MM.1S (cell line): Measurements from ENCODE around the gene OBP2B.
"Not testable (repeated sequence)": the region's sequence is repeated elsewhere in the genome, so short reads cannot be mapped to it uniquely, and the experiment has no call there.

Source experiments
- DNase-seq: peaks from one replicate; pipeline ENCODE4 v3.0.0-alpha.2; 2015
- H2AFZ ChIP-seq: fragments of 300-600 bp; sonication (generic); 2 replicates; pipeline ENCODE4 v1.6.0; 2016; ENCODE audit warnings: antibody characterized with exemption, low read length
- H3F3A ChIP-seq: fragments of 300-600 bp; sonication (generic); 2 replicates; pipeline ENCODE4 v1.6.1; 2016; ENCODE audit warnings: mild to moderate bottlenecking, antibody characterized with exemption, low read length, moderate library complexity, mixed read lengths; ENCODE audit not compliant: insufficient read depth
- H3K27ac ChIP-seq: fragments of 300-600 bp; sonication (generic); 2 replicates; pipeline ENCODE4 v1.5.1; 2016; ENCODE audit warnings: mild to moderate bottlenecking, low read length
- H3K27me3 ChIP-seq: fragments of 300-600 bp; sonication (generic); replicated peaks from 2 replicates; pipeline ENCODE4 v1.6.0; 2016; ENCODE audit warnings: low read length; ENCODE audit not compliant: insufficient read depth
- H3K36me3 ChIP-seq: fragments of 300-600 bp; sonication (generic); replicated peaks from 2 replicates; pipeline ENCODE4 v1.6.1; 2016; ENCODE audit warnings: mild to moderate bottlenecking, low read length, mixed read lengths; ENCODE audit not compliant: insufficient read depth
- H3K4me1 ChIP-seq: fragments of 300-600 bp; sonication (generic); 2 replicates; pipeline ENCODE4 v1.6.1; 2016; ENCODE audit warnings: low read length, mixed read lengths
- H3K4me2 ChIP-seq: fragments of 300-600 bp; sonication (generic); 2 replicates; pipeline ENCODE4 v1.6.0; 2016; ENCODE audit warnings: low read depth, low read length
- H3K4me3 ChIP-seq: fragments of 300-600 bp; sonication (generic); 2 replicates; pipeline ENCODE4 v1.5.1; 2016; ENCODE audit warnings: low read length, mixed read lengths
- H3K79me2 ChIP-seq: fragments of 300-600 bp; sonication (generic); 2 replicates; pipeline ENCODE4 v1.6.1; 2016; ENCODE audit warnings: mixed run types, low read length, mixed read lengths
- H3K9ac ChIP-seq: fragments of 300-600 bp; sonication (generic); 2 replicates; pipeline ENCODE4 v1.6.1; 2016; ENCODE audit warnings: low read length, mixed read lengths
- H3K9me2 ChIP-seq: fragments of 300-600 bp; sonication (generic); replicated peaks from 2 replicates; pipeline ENCODE4 v1.6.1; 2016; ENCODE audit warnings: mild to moderate bottlenecking, low read length, mixed read lengths; ENCODE audit not compliant: insufficient read depth
- H3K9me3 ChIP-seq: fragments of 300-600 bp; sonication (generic); replicated peaks from 2 replicates; pipeline ENCODE4 v1.6.1; 2016; ENCODE audit warnings: mild to moderate bottlenecking, low read length, mixed read lengths; ENCODE audit not compliant: insufficient read depth
- H4K20me1 ChIP-seq: fragments of 300-600 bp; sonication (generic); 2 replicates; pipeline ENCODE4 v1.6.1; 2016; ENCODE audit warnings: mild to moderate bottlenecking, low read length, moderate library complexity, mixed read lengths; ENCODE audit not compliant: insufficient read depth
- CTCF ChIP-seq: fragments of 300-600 bp; sonication (generic); IDR thresholded peaks from 2 replicates; pipeline ENCODE4 v1.5.1; 2016; ENCODE audit warnings: antibody characterized with exemption, low read length, mixed read lengths
- EZH2 ChIP-seq: fragments of 300-600 bp; sonication (generic); optimal IDR thresholded peaks from 2 replicates; pipeline ENCODE3; 2017; ENCODE audit warnings: low read depth, mild to moderate bottlenecking, antibody characterized with exemption, low read length, mixed read lengths
- EZH2phosphoT487 ChIP-seq: fragments of 300-600 bp; sonication (generic); IDR thresholded peaks from 2 replicates; pipeline ENCODE4 v1.6.1; 2018; ENCODE audit warnings: antibody characterized with exemption, low read length

Gene OBP2B, protein sequence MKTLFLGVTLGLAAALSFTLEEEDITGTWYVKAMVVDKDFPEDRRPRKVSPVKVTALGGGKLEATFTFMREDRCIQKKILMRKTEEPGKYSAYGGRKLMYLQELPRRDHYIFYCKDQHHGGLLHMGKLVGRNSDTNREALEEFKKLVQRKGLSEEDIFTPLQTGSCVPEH

GRCh38 chr9:133208880-133209300, at the start of gene OBP2B:
Gene OBP2B, minus strand, starts transcription at chr9:133209250. Its CDS starts 51 bp downstream, at chr9:133209199.
- H3K27me3 ChIP-seq = peaks cover 73% of the 10 kb centered on the region
- not testable (repeated sequence) for H2AFZ ChIP-seq, H3K4me2 ChIP-seq, H3K36me3 ChIP-seq, H3K4me3 ChIP-seq, DNase-seq, H3K9ac ChIP-seq, H4K20me1 ChIP-seq, H3K27ac ChIP-seq, H3K9me3 ChIP-seq, H3K9me2 ChIP-seq, H3K79me2 ChIP-seq, H3F3A ChIP-seq, H3K4me1 ChIP-seq

GRCh38 chr9:133258061-133259015, 49.3 kb upstream of the OBP2B start:
- Histone ChIP-seq H3K4me3 (no peak overlapping the region), H3K9ac (no peak overlapping the region), H3K9me3 (no peaks in the 10 kb centered on the region), H3K27ac (no peak overlapping the region), H3K4me2 (no peak overlapping the region), H3F3A (no peaks in the 10 kb centered on the region), H3K27me3 (peaks cover 100% of the 10 kb centered on the region), H3K9me2 (no peaks in the 10 kb centered on the region), H2AFZ (no peak overlapping the region), H4K20me1 (no peaks in the 10 kb centered on the region), H3K36me3 (no peaks in the 10 kb centered on the region), H3K79me2 (no peaks in the 10 kb centered on the region), H3K4me1 (no peaks in the 10 kb centered on the region)
- no peak for DNase-seq
- TF ChIP-seq CTCF = no peak
- no peak for TF ChIP-seq EZH2phosphoT487
- TF ChIP-seq EZH2 = no peak

GRCh38 chr9:133257465-133257956, 48.5 kb upstream of the OBP2B start:
- H3K4me1 ChIP-seq = no peaks in the 10 kb centered on the region
- no peak overlapping the region for H3K4me3 ChIP-seq
- H3K27me3 ChIP-seq = peaks cover 100% of the 10 kb centered on the region
- no peaks in the 10 kb centered on the region for H3K79me2 ChIP-seq
- H3K4me2 ChIP-seq = no peak overlapping the region
- H3K9me2 ChIP-seq = no peaks in the 10 kb centered on the region
- H4K20me1 ChIP-seq = no peaks in the 10 kb centered on the region
- H3K9ac ChIP-seq = no peak overlapping the region
- DNase-seq = no peak
- H3F3A ChIP-seq = no peaks in the 10 kb centered on the region
- no peaks in the 10 kb centered on the region for H3K36me3 ChIP-seq
- no peak overlapping the region for H3K27ac ChIP-seq
- no peak overlapping the region for H2AFZ ChIP-seq
- no peaks in the 10 kb centered on the region for H3K9me3 ChIP-seq
- TF ChIP-seq CTCF (no peak), EZH2 (no peak), EZH2phosphoT487 (no peak)

DNA sequence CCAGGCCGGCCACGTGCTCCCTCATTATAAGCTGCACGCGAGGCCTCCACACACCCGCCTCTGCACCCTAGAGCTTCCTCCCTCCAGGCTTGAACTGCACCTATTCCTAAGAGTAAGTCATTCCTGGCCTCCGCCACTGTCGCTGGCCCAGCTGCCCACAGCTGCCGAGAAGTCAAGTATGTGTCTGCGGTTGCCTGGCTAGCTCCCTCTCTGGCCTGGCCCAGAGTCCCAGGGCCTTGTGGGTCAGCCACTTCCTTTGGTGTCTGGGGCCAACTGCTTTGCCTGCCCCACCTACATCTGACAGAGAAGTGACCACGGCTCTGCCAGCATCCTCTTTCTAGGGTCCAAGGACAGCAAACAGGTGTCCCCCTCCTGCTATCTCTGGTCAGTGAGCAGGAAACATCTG, 47.6 kb upstream of the OBP2B start:
- no peaks in the 10 kb centered on the region for H4K20me1 ChIP-seq
- no peaks in the 10 kb centered on the region for H3K4me1 ChIP-seq
- H3K27me3 ChIP-seq = peaks cover 100% of the 10 kb centered on the region
- TF ChIP-seq CTCF (no peak), EZH2 (no peak), EZH2phosphoT487 (no peak)
- no peak for DNase-seq
- no peaks in the 10 kb centered on the region for H3K9me3 ChIP-seq
- H3K4me3 ChIP-seq = no peak overlapping the region
- no peaks in the 10 kb centered on the region for H3F3A ChIP-seq
- no peaks in the 10 kb centered on the region for H3K79me2 ChIP-seq
- no peak overlapping the region for H3K9ac ChIP-seq
- H3K36me3 ChIP-seq = no peaks in the 10 kb centered on the region
- H3K9me2 ChIP-seq = no peaks in the 10 kb centered on the region
- no peak overlapping the region for H3K4me2 ChIP-seq
- H2AFZ ChIP-seq = no peak overlapping the region
- no peak overlapping the region for H3K27ac ChIP-seq
